Esophagus (tissue), 2 donors: ENCODE results near the gene CD69. TPM values are rescaled to one million over a fixed set of nuclear protein-coding genes. Genes with fewer than 3 reads are reported as not detected.
"Not testable (repeated sequence)": the region's sequence is repeated elsewhere in the genome, so short reads cannot be mapped to it uniquely, and the experiment has no call there.

Experiments used
- H3K27ac ChIP-seq, 2 donors: one replicate each; pipeline ENCODE4 v1.5.1; 2013; ENCODE audit warnings: low read depth in 2 of 2, mild to moderate bottlenecking in 2 of 2, inconsistent platforms in 1 of 2, low read length in 1 of 2, moderate library complexity in 1 of 2
- H3K27me3 ChIP-seq, 2 donors: one replicate each; pipeline ENCODE4 v1.6.1; 2013; ENCODE audit warnings: low read length in 2 of 2, control low read depth in 1 of 2, mild to moderate bottlenecking in 1 of 2; ENCODE audit not compliant: insufficient read depth in 2 of 2, control insufficient read depth in 1 of 2
- H3K36me3 ChIP-seq, 2 donors: one replicate each; pipeline ENCODE4 v1.6.1; 2013; ENCODE audit warnings: low read length in 1 of 2; ENCODE audit not compliant: control insufficient read depth in 2 of 2, insufficient read depth in 2 of 2
- H3K4me1 ChIP-seq, 2 donors: one replicate each; pipeline ENCODE4 v1.6.1; 2013; ENCODE audit warnings: low read length in 1 of 2; ENCODE audit not compliant: control insufficient read depth in 2 of 2, insufficient read depth in 2 of 2
- H3K4me3 ChIP-seq, 2 donors: one replicate each; pipeline ENCODE4 v1.5.1; 2013; ENCODE audit warnings: low read length in 2 of 2, mild to moderate bottlenecking in 2 of 2, low read depth in 1 of 2, moderate library complexity in 1 of 2
- H3K9me3 ChIP-seq, 2 donors: one replicate each; pipeline ENCODE4 v1.6.1; 2013; ENCODE audit warnings: mild to moderate bottlenecking in 2 of 2, low read depth in 1 of 2, low read length in 1 of 2, moderate library complexity in 1 of 2; ENCODE audit not compliant: control insufficient read depth in 2 of 2, insufficient read depth in 1 of 2
- WGBS, 2 donors: extraction: QIAGEN DNeasy Blood & Tissue Kit; methylation state at CpG; one replicate each; pipeline ENCODE4 v1.1.7; 2013; 5-methylcytosine and 5-hydroxymethylcytosine counted together
- polyA plus RNA-seq, 2 donors: library from polyadenylated mRNA; stranded (reverse); fragments of 200-250 nt; gene quantifications; one replicate each; pipeline ENCODE4 v1.2.3, GENCODE V29; 2013
- donor health status: healthy with polysubstance abuse.
- donor health status: Bipolar disorder and iron deficiency.

Gene CD69
- polyA plus RNA-seq, 2 donors: 1.6 to 1.8 TPM

GRCh38 chr12:9711664-9712063, 49.0 kb downstream of the CD69 start:
- H3K27ac ChIP-seq: no peak overlapping the region
- WGBS, 2 donors: 84 to 95% methylated on average over 1 of the region's 1 CpG
- H3K9me3 ChIP-seq: no peaks in the 10 kb centered on the region
- H3K4me3 ChIP-seq: no peak overlapping the region
- H3K4me1 ChIP-seq: no peaks in the 10 kb centered on the region
- no peaks in the 10 kb centered on the region for H3K36me3 ChIP-seq
- no peaks in the 10 kb centered on the region for H3K27me3 ChIP-seq

- Histone ChIP-seq H3K27ac (no peak overlapping the region), H3K4me1 (no peaks in the 10 kb centered on the region), H3K27me3 (no peaks in the 10 kb centered on the region), H3K9me3 (no peaks in the 10 kb centered on the region), H3K4me3 (no peak overlapping the region), H3K36me3 (no peaks in the 10 kb centered on the region)
- 93 to 97% methylated on average over 3 of the region's 3 CpGs for WGBS, 2 donors
Measured at GRCh38 chr12:9710584-9711375, 49.9 kb downstream of the CD69 start.

GRCh38 chr12:9708853-9709252, 51.8 kb downstream of the CD69 start:
- WGBS, 2 donors: 87 to 88% methylated on average over 3 of the region's 3 CpGs
- Histone ChIP-seq H3K27ac (no peak overlapping the region), H3K36me3 (no peaks in the 10 kb centered on the region), H3K9me3 (no peaks in the 10 kb centered on the region), H3K27me3 (no peaks in the 10 kb centered on the region), H3K4me1 (no peaks in the 10 kb centered on the region), H3K4me3 (no peak overlapping the region)

GRCh38 chr12:9707864-9708808, 52.6 kb downstream of the CD69 start:
- H3K27me3 ChIP-seq: no peaks in the 10 kb centered on the region
- H3K4me3 ChIP-seq: no peak overlapping the region
- no peaks in the 10 kb centered on the region for H3K9me3 ChIP-seq
- H3K27ac ChIP-seq: no peak overlapping the region
- 49 to 55% methylated on average over 12 of the region's 12 CpGs for WGBS, 2 donors
- no peaks in the 10 kb centered on the region for H3K4me1 ChIP-seq
- H3K36me3 ChIP-seq: no peaks in the 10 kb centered on the region

- no peak overlapping the region for H3K27ac ChIP-seq
- H3K9me3 ChIP-seq: no peaks in the 10 kb centered on the region
- H3K36me3 ChIP-seq: no peaks in the 10 kb centered on the region
- H3K4me1 ChIP-seq: no peaks in the 10 kb centered on the region
- no peak overlapping the region for H3K4me3 ChIP-seq
- H3K27me3 ChIP-seq: no peaks in the 10 kb centered on the region
Measured at GRCh38 chr12:9707356-9707755, 53.3 kb downstream of the CD69 start.

- Histone ChIP-seq H3K36me3 (no peaks in the 10 kb centered on the region), H3K4me3 (no peak overlapping the region), H3K9me3 (no peaks in the 10 kb centered on the region), H3K4me1 (no peaks in the 10 kb centered on the region), H3K27ac (no peak overlapping the region), H3K27me3 (no peaks in the 10 kb centered on the region)
Measured at GRCh38 chr12:9706086-9706685, 54.5 kb downstream of the CD69 start.

GRCh38 chr12:9704561-9704960, 56.1 kb downstream of the CD69 start:
- not testable (repeated sequence) for H3K4me3 ChIP-seq, H3K4me1 ChIP-seq, H3K27me3 ChIP-seq, H3K36me3 ChIP-seq, H3K27ac ChIP-seq, H3K9me3 ChIP-seq
- WGBS, 2 donors: 89 to 90% methylated on average over 5 of the region's 5 CpGs

Other genes starting within 250 kb of the CD69 start
- under 1 TPM; 0.73 to 0.81 TPM for gene KLRB1, start 153.0 kb downstream of the CD69 start, polyA plus RNA-seq
- gene CLEC2D, start 91.2 kb downstream of the CD69 start, polyA plus RNA-seq: 1 to 10 TPM; 1.8 to 5.2 TPM
- under 1 TPM in 1 of 2 donors, not detected in 1; 0.25 TPM for gene CLECL1, start 27.8 kb downstream of the CD69 start, polyA plus RNA-seq
- gene KLRF1, start 66.6 kb upstream of the CD69 start, polyA plus RNA-seq: 1 to 10 TPM in 1 of 2 donors, under 1 TPM in 1; 0.48 to 1.2 TPM
- 10 to 100 TPM in 1 of 2 donors, 1 to 10 TPM in 1; 8.3 to 12.8 TPM for gene CLEC2B, start 108.5 kb upstream of the CD69 start, polyA plus RNA-seq
- not detected for gene KLRF2, start 120.6 kb upstream of the CD69 start, polyA plus RNA-seq
- not detected for gene CLEC2A, start 171.5 kb upstream of the CD69 start, polyA plus RNA-seq
- under 1 TPM; 0.16 to 0.32 TPM for gene CLEC12A, start 210.5 kb upstream of the CD69 start, polyA plus RNA-seq
- not detected for gene CLEC1B, start 238.2 kb upstream of the CD69 start, polyA plus RNA-seq
- gene CLEC12B, start 249.7 kb upstream of the CD69 start, polyA plus RNA-seq: under 1 TPM in 1 of 2 donors, not detected in 1; 0.09 TPM